ENCODE results near the gene KCNJ13.

Gene KCNJ13
- 0 to 0.16 (median 0) reads per million in 18 experiments for total RNA-seq

DNA sequence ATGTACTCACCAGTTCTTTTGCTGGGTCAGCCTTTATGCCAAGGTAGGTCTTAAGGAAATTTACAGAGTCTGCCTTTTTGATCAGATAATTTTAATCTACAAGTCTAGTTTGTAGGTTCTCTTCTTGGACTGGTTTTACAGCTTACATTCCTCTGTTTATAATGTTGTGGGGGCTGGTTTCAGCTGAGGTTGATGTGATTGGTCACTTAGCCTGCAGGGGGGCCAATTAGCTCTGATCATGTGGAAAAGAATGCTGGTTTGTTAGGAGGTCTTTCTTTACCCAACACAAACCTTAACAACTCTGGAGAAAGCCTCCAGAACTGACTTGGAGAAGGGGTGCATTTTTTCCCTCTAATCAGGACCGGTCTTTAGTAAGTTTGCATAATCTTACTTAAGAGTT is at the start of gene KCNJ13:
TSS of gene KCNJ13 (minus strand) at position 131 of the 400 bp plus-strand sequence. CDS start 5,203 bp downstream, outside the sequence.
- DNase-seq = no peak

DNA sequence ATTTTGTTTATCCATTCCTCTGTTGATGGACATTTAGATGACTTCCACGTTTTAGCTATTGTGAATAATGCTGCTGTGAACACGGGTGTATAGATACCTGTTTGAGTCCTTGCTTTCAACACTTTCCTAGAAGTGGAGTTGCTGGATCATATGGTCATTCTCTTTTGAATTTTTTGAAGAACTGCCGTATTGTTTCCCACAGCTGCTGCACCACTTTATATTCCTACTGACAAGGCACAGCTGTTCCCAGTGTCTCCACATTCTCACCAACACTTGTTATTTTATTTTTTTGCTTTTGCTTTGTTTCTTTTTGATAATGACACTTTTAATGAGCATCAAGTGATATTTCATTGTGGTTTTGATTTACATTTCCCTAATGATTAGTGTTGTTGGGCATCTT is 41.4 kb upstream of the KCNJ13 start:
- no peak for DNase-seq

DNA sequence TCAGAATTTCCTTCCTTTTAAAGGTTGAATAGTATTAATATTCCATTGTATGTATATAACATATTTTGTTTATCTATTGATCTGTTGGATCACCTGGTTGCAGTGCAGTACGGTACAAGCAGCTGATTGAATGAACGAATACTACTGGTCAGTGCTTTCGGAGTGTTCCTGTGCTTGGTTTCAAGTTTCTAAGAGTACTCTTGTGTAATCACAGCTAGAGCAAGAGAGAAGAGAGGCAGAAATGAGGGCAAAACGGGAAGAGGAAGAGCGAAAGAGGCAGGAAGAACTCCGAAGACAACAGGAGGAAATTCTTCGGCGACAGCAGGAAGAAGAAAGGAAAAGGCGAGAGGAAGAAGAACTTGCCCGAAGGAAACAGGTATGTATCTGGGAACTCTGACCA is 40.3 kb upstream of the KCNJ13 start:
- peak; percentile 1 to 36 for DNase-seq

DNA sequence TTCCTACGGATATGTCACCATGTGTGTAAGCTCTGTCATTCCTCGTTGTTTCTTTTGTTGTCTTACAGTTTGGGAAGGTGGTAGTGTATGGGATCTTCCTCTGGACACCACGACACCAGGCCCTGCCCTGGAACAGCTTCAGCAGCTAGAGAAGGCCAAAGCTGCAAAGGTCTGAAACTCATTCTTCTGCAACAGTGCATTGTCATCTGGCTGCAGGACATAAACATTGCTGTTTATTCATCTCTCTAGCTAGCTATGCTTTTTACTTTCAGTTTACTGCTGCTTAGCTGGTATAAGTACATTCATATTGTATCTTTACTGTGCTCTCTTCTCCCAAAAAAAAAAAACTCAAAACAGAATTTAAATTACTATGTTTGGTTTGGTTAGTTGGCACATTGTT is 39.2 kb upstream of the KCNJ13 start:
- DNase-seq = no peak

DNA sequence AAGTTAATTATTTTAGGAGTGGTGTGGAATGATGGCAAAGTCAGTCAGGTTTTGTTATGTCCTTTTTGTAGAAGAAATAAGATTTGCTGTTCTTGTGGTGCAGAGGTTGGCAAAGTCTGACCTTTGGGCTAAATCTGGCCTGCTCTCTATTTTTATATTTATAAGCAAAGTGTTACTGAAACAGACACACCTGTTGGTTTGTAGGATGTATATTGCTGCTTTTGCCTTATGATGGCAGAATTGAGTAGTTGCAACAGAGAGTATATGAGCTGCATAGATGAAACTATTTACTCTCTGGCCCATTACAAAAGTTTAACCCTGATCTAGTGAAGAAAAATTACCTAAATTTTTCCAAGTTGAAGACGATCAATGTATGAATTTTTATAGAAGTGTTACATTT is 34.1 kb upstream of the KCNJ13 start:
- no peak for DNase-seq

DNA sequence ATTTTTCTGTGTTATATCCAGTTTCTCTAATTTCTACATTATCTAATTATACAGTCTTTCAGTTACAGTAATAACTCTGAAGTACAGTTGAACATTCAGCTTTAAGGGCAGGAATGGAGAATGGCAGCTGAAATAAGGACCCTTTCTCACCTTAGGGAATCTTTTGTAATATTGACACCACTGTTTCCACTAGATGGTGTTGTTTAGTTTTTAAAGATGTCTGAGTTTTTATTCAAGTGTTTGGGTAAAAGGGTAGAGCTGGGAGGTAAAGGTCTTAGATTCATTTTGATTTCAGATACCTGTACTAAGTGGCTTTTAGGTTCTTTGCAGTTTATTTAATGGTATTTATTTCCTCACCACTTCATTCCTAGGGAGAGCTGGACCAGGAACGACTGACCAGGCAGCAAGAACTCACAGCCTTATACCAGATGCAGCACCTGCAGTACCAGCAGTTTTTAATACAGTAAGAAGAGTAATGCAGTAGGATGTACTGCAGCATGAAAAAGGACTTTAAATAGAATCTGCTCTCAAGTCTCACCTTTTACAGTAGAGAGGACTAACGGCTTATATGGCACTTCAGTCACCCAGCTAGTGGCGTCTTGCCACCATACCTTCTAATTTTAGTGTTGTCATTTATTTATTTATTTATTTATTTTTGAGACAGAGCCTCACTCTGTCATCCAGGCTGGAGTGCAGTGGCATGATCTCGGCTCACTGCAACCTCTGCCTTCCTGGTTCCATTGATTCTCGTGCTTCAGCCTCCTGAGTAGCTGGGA is 33.2 kb upstream of the KCNJ13 start:
- DNase-seq = no peak

DNA sequence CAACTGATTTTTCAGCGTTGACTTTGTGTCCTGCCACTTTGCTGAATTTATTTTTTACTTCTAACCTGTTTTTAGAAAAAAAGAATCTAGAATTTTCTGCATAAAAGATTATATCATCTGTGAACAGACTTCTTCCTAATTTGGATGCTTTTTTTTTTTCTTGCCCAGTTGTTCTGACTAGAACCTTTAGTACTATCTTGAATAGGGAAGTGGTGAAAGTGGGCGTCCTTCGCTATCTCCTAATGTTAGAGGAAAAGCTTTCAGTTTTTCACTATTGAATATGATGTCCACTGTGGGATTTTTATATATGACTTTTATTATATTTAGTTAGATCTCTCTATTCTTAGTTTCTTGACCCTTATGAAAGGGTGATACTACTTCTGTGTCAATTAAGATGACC is 25.7 kb upstream of the KCNJ13 start:
- DNase-seq = peak; percentile 36 to 47

DNA sequence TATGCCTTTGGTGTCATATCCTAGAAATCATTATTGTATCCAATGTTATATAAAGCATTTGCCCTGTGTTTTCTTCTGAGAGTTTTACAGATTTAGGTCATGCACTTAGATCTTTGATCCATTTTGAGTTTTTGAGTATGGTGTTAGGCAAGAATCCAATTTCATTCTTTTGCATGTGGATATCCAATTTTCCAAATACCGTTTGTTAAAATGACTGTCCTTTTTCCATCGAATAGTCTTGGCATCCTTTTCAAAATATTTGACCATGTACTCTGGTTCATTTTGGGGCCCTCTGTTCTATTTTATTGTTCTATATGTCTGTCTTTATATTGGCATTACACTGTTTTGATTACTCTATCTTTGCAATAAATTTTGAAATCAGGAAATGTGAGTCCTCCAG is 23.8 kb upstream of the KCNJ13 start:
- no peak for DNase-seq

DNA sequence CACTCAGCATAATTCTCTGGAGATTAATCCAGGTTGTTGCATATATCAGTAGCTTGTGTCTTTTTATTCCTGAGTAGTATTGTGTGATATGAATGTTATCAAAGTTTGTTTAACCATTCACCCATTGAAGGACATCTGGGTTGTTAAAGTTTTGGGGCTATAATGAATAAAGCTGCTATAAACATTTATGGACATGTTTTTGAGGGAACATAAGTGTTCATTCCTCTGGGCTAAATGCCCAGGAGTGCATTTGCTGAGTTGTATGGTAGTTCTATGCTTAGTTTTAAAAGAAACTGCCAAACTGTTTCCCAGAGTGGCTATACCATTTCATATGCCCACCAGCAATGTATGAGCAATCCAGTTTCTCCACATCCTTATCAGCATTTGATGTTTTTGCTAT is 21.8 kb upstream of the KCNJ13 start:
- no peak for DNase-seq

DNA sequence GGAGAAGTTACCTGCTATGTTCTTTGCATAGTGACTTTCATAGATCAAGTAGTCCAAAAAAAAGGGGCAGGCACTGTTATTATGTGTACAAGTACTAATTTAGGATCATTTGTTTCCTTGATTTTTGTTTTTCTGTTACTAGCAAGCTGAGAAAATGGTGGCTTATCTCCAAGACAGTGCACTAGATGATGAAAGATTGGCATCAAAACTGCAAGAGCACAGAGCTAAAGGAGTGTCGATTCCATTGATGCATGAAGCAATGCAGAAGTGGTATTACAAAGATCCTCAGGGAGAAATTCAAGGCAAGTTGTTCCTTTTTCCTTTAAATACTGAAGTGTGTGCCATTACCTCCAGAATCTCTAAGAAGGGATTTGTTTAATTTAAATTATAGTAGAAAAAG is 19.6 kb upstream of the KCNJ13 start:
- no peak for DNase-seq

DNA sequence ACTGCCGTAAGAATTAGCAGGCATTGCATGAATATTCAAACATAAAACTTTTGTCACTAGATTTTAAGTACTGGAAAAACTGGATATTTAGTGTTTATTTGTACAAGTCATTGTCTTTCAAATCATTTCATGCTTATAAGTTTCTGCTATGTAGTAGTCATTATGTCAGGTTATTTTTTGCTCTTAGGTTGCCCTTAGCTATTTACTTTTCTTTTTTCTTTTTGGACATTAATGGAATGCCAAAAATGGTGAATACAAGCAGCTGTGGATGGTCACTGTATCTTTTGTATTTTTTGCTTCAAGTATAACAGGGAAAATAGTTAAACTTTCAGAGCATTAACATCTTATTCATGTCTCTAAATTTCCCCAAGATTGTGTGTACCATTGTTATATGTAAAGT is 18.6 kb upstream of the KCNJ13 start:
- no peak for DNase-seq

DNA sequence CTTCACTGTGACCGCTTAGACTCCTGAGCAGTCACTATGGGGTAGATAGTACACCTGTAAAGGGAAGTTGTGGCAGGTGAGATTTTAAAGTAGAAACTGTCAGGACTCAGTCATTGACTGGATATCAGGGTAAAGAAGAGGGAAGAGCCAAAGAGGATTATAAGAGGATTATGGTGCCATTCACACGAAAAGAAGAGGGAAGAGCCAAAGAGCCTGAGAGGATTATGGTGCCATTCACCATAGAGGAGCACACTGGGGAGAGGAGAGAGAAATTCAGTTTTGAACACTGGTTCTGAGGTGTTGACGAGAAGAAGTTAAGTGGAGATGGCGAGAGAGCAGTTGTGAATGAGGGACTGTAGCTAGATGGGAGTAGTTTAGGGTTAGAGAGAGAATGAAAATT is 16.9 kb upstream of the KCNJ13 start:
- no peak for DNase-seq

DNA sequence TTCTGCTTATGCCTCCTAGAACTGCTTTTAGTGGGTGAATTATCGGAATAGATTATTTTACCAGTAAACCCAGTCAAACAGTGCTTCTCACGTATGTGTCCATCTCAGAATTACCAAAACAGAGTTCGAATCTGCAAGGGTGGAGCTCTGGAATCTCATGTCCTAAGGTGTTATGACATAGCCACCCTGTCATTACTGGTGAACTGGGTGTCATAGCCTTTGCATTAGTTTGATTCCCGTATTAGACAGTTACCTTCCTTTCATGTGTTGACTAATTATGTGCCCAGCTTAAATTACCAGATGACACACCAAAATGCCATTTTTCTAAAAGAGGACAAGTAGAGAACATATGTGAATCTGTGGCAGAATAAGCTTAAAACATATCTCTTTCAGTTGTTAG is 15.2 kb upstream of the KCNJ13 start:
- no peak for DNase-seq

DNA sequence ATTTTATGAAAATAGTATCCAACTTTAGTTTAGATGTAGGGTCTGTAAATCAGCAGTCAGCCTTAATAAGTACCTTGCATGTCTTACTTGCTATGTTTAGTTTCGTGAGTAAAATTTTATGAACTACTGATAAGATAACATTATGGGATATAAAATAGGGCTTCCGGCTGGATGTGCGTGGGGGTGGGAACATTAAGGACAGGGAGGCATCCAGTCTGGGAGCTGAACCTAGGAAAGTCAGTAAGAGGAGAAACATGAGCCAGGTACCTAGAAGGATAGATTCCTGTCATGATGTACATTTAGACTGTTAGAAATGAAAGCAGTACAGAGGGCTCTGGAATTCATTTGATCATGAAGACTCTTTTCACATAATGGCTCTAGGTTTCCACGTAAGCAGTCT is 12.7 kb upstream of the KCNJ13 start:
- no peak for DNase-seq

DNA sequence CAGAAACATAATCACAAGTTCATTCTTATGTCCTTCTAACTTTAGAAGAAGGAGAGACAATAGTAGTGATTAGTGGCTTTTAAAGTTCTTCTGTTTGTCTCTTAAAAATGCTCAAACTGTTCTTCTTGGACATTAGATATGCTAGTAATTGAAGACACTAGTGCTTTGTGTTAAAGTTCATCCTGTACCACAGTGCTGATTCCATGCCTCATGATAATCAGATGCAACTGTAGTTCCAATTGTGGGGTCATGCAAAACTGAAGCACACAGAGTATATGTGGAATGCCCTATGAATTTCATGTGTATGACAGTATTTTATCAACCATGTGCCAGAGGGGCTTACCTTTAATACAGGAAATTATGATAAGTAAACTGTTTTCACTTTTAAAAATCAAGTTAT is 11.4 kb upstream of the KCNJ13 start:
- no peak for DNase-seq

DNA sequence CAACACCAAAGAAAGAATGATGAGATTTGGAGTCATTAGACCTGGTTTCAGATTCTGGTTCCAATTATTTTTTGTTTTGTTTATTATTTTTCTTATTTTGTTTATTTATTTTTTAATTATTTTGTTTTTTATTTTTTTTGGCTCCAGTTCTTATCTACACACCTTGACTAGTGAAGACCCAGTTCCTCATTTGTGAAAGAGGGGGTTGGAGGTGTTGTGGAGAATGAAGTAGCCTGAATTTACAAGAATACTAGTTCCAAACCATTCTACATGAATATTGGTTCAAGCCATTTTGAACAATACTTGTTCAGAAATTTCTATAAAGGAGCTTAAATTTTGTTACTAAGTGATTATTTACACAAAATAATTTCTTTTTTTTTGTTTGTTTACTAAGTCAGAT is 6.9 kb upstream of the KCNJ13 start:
- no peak for DNase-seq

DNA sequence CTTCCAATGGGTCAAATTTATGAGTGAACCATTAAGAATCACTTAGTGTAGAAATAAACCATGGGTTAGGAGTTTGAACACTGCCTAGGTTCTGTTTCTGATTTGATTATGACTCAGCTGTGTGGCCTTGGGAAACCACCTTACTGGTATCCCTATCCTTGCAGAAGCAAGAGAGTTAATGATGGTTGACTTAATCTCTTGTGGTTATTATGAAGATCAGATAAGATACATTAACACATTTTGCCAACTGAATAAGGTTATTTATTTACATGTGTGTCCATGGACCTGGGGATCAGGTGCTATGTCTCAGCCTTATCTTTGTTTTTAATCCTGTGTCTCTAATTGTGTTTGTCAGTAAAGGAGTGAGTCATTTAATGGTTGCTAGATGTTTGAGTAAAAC is 5.4 kb upstream of the KCNJ13 start:
- no peak for DNase-seq

DNA sequence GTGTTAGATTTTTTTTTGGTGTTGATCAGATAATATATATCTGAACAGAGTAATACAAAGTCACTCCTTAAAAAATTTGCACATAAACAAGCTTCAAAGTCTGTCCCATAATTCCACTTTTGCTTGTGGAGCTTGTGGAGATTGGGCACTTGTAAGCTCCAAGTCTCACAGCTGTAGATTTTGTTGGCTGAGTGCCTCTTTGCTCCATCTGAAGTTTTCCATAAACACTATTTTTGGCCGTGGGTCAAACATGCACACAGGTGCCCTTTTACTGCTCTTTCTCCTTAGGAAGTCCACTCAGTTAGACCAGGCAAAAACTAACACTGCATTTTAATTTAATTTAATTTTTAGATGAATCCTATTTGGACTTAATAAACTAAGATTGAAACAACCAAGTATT is 3.6 kb upstream of the KCNJ13 start:
- DNase-seq = no peak

DNA sequence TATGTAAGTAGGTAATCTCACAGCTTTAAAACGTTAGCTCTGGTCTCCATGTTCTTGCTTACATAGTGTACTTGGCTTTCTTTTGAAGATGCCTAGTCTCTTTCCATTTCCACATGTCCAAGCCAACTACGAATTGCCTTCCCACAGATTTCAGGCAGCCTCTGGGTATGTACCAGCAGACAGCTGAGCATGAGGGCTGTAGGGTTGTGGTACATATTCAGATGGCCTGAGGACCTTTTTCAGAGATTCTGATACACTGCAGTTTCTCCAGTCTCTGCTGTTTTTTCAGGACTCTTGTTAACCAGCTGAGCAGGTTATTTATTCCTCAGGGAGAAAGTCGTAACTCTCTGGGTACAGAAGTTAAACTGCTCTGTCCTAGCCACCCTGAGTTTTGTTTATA is 3.1 kb upstream of the KCNJ13 start:
- DNase-seq = no peak

DNA sequence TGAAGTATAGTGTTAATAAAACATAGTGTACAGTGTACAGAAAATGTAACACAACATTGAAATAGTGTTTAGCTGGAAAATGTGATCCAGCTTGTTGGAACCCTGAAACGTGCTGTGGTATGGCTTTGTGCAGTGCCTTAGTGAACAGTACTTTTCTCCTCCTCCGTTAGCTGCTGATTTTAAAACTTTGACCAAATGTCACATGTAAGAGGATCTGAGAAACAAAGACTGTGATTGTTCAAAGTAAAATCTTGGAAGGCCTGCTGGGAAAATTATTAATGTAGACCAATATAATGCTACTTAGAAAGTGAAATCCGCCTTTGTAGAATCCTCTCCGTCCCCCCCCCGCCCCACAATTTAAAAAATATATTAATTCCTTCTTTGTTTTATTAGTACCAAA is 911 bp upstream of the KCNJ13 start:
- DNase-seq = no peak

DNA sequence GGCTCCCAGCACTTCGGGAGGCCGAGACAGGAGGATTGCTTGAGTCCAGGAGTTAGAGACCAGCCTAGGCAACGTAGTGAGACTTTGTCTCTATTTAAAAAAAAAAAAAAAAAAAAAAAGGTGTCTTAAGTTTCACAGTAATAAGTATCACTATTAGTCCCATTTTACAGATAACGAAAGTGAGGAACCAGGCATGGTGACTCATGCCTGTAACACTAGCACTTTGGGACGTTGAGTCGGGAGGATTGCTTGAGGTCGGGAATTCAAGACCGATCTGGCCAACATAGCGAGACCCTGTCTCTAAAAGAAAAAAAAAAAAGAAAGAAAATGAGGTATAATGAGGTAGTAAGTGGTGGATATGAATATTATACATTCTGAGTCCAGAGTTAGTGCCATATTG is 2.5 kb downstream of the KCNJ13 start:
- DNase-seq = no peak

DNA sequence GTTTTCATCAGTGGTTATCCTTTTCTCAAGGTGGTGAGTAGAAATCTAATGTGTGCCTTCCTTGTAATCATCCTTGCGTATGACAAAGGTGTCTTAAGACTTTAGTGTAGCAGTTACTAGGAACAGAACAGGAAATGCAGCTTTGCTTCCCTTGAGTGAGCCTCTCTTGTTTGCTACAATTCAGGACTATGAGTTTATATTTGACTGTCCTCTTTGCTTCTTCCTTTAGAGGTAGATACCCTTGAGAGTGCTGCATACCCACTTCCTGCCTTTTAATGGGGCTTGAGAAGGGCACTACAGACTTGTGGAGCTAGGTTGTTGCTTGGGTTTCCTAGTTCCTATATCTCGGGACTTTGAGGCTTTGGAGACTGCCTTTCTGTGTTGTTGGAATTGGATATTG is 3.8 kb downstream of the KCNJ13 start:
- DNase-seq = no peak

DNA sequence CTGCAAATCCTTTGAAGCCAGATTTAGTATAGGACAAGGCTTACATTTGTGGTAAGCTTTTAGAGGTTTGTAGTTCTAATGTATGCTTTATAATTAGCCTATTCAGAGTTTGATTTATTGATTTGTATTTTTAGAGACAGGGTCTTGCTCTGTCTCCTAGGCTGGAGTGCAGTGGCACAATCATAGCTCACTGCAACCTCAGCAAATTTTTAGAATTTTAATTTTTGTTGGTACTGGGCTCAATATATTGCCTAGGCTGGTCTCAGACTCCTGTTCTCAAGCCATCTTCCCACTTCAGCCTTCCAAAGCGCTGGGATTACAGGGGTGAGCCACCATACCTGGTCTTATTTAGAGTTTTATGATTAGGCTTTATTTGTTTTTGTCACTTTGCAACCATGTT is 4.5 kb downstream of the KCNJ13 start:
- DNase-seq = no peak

DNA sequence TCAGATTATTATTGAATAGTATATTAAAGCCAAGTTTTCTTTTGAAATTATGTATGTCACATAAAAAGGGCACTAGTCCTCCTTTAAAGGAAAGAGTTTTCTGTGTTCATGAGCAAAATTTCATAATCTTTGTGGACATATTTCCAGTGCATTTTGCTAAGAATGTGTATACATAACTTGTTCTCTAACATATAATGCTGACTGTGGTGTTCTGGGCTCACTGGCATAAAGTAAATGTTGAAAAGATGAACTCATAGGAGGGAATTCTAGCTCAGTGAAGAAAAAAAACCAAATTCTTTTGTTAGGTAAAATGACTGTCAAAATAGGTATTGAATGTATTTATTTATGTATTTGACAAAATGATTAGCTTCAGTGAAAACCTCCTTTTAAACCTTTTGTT is 6.2 kb downstream of the KCNJ13 start:
- DNase-seq = no peak

DNA sequence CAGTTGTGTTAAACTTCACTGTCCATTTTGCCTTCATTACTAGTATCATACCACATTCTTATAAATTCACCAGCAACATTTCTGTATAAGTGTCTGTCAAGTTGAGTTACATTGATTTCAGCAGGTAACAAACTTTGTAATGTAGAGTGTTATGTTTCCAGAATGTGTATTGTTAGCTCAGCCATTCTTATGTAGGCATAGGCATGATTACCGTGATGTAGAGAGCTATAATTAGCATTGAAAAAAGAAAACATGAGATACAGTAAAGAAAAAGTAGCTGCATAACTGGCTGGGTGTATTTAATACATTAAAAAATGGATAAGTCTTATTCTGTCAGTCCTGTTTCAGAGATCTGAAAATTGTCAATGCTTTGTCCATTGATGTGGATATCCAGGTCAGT is 8.5 kb downstream of the KCNJ13 start:
- no peak for DNase-seq
